MCF 10A (cell line): ENCODE measurements around the gene EPC1. TPM values are rescaled to one million over a fixed set of nuclear protein-coding genes. Genes with fewer than 3 reads are reported as not detected.

Source experiments
- BruUV-seq: library from RNA; stranded (reverse); fragments of 400-500 nt; replicated peaks from 2 replicates; lab custom pipeline; 2021; lab: Mats Ljungman, UMichigan
- CTCF ChIA-PET: fragments of 300-600 bp; sonication (Branson Sonifier 250); formaldehyde crosslinking; extraction: SDS; loops from one replicate; lab custom pipeline; 2021; ENCODE audit warnings: antibody characterized with exemption, inconsistent platforms; lab: Yijun Ruan, JAX
- POLR2A ChIA-PET: fragments of 300-600, 350-650 bp; sonication (Branson Sonifier 250); formaldehyde crosslinking; extraction: SDS; loops from one replicate; lab custom pipeline; 2020; ENCODE audit warnings: antibody characterized with exemption, inconsistent platforms; lab: Yijun Ruan, JAX
- DNase-seq: peaks from one replicate; pipeline ENCODE4 v3.0.0-alpha.2; 2018; ENCODE audit not compliant: unreplicated experiment
- H3K27ac Mint-ChIP-seq: one replicate; pipeline ENCODE4 v1.8.0; 2022; ENCODE audit warnings: mild to moderate bottlenecking, low read depth, mixed read lengths; ENCODE audit not compliant: unreplicated experiment
- H3K27me3 Mint-ChIP-seq: one replicate; pipeline ENCODE4 v1.8.0; 2022; ENCODE audit warnings: mixed read lengths; ENCODE audit not compliant: insufficient read depth, unreplicated experiment
- H3K36me3 Mint-ChIP-seq: one replicate; pipeline ENCODE4 v1.8.0; 2022; ENCODE audit warnings: mild to moderate bottlenecking, moderate library complexity, mixed read lengths; ENCODE audit not compliant: insufficient read depth, unreplicated experiment
- H3K4me1 Mint-ChIP-seq: one replicate; pipeline ENCODE4 v1.8.0; 2022; ENCODE audit warnings: mixed read lengths; ENCODE audit not compliant: insufficient read depth, unreplicated experiment
- H3K4me3 Mint-ChIP-seq: one replicate; pipeline ENCODE4 v1.8.0; 2022; ENCODE audit warnings: mild to moderate bottlenecking, moderate library complexity, mixed read lengths; ENCODE audit not compliant: unreplicated experiment
- H3K9me3 Mint-ChIP-seq: one replicate; pipeline ENCODE4 v1.8.0; 2022; ENCODE audit warnings: mixed read lengths; ENCODE audit not compliant: unreplicated experiment
- CTCF ChIP-seq: fragments of 200-600 bp; IDR thresholded peaks from one replicate; pipeline ENCODE4 v1.8.0; 2022; ENCODE audit warnings: antibody characterized with exemption, mild to moderate bottlenecking; ENCODE audit not compliant: unreplicated experiment
- intact Hi-C: fragments of 100-400 bp; cut with micrococcal nuclease; formaldehyde crosslinking; loops from 2 replicates; pipeline ENCODE4 v1.14.1; 2022
- total RNA-seq: library from RNA; stranded (reverse); gene quantifications from 2 replicates; pipeline ENCODE4 v1.2.3, GENCODE V29; 2022

EPC1 gene
- total RNA-seq, 1 experiment from 2014 or later: 25.5 TPM

- Mint-ChIP-seq H3K4me3 (no peak overlapping the region), H3K27me3 (no peaks in the 10 kb centered on the region), H3K4me1 (peaks cover 9% of the 10 kb centered on the region), H3K9me3 (no peaks in the 10 kb centered on the region), H3K27ac (no peak overlapping the region), H3K36me3 (no peaks in the 10 kb centered on the region)
- intact Hi-C loops: loop anchor here (2.0 to 10.0 kb wide), 2 partner anchors 69 to 627 kb away; partner anchors contain the start of gene CCDC7
- peak; percentile 50 for DNase-seq
- no TSS peak for BruUV-seq
- ChIA-PET CTCF (interaction anchor here (0.7 to 1.4 kb wide), 5 partner anchors 9 to 345 kb away, joined by 3 to 5 read pairs (median 4); partner anchors contain the start of gene CCDC7), POLR2A (interaction anchor here (0.5 to 3.5 kb wide), 21 partner anchors 8 to 1958 kb away, joined by 3 to 34 read pairs (median 3); partner anchors contain the start of gene CCDC7)
- peak; percentile 26 for TF ChIP-seq CTCF
Observed at GRCh38 chr10:32377458-32378259, 30.7 kb upstream of the EPC1 start.

DNA sequence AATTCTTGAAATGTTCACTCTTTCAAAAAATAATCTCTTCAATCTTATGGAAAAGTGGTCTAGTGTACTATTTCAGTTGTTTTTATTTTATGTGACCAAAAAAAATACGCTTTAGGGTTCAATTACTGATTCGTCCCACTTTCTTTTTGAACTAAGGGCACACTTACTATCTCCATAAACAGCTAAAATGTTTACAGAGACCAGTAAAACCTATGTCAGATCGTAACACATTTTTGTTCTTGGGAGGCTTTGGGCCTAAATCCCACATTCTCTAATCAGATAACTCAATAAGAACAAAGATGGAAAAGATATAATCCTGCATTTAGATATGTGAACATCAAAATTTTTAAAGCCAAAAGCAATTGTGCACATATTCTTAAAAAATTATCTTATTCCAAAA is 29.8 kb upstream of the EPC1 start:
- intact Hi-C loops: loop anchor here (10.0 kb wide), 1 partner anchor 628 kb away; no protein-coding TSS in a partner anchor
- BruUV-seq: no TSS peak

DNA sequence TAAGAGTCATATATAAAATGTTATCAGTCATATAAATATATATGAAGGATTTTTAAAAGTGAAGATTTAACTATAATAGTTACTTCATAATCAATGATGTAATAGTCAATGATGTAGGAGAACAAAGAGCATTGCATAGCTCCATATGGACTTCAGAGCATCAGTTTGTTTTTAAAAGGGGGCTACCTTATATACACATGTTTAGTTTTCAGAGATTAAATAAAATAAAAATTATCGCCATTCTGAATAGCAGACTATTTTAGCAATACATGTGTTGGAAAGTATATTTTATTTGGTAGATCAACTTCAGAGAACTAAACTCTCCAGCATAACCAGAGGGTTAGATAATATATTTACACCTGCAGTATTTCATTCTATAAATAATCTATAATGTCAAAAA is 29.1 kb upstream of the EPC1 start:
- CTCF ChIA-PET: interaction anchor here (0.7 to 1.4 kb wide), 3 partner anchors 8 to 43 kb away, joined by 3 to 5 read pairs (median 3); no protein-coding TSS in a partner anchor
- no peak for TF ChIP-seq CTCF
- H3K27ac Mint-ChIP-seq: no peak overlapping the region
- H3K4me3 Mint-ChIP-seq: no peak overlapping the region
- H3K27me3 Mint-ChIP-seq: no peaks in the 10 kb centered on the region
- POLR2A ChIA-PET: interaction anchor here (0.6 to 3.5 kb wide), 4 partner anchors 28 to 702 kb away, joined by 4 to 34 read pairs (median 6); partner anchors contain the start of gene CCDC7
- H3K4me1 Mint-ChIP-seq: peaks cover 15% of the 10 kb centered on the region
- no peak for DNase-seq
- no peaks in the 10 kb centered on the region for H3K9me3 Mint-ChIP-seq
- intact Hi-C loops: loop anchor here (10.0 kb wide), 1 partner anchor 629 kb away; no protein-coding TSS in a partner anchor
- BruUV-seq: no TSS peak
- H3K36me3 Mint-ChIP-seq: no peaks in the 10 kb centered on the region

More for the DNA sequence above, 29.8 kb upstream of the EPC1 start:
- no peak overlapping the region for H3K27ac Mint-ChIP-seq
- no peak for DNase-seq
- peaks cover 15% of the 10 kb centered on the region for H3K4me1 Mint-ChIP-seq
- ChIA-PET CTCF (interaction anchor here (1.4 kb wide), 1 partner anchor 8 kb away, joined by 5 read pairs; no protein-coding TSS in a partner anchor), POLR2A (interaction anchor here (1.3 to 3.5 kb wide), 3 partner anchors 68 to 604 kb away, joined by 3 to 34 read pairs (median 4); partner anchors contain the start of gene CCDC7)
- no peak overlapping the region for H3K4me3 Mint-ChIP-seq
- H3K27me3 Mint-ChIP-seq: no peaks in the 10 kb centered on the region
- no peaks in the 10 kb centered on the region for H3K36me3 Mint-ChIP-seq
- TF ChIP-seq CTCF: no peak
- H3K9me3 Mint-ChIP-seq: no peaks in the 10 kb centered on the region

DNA sequence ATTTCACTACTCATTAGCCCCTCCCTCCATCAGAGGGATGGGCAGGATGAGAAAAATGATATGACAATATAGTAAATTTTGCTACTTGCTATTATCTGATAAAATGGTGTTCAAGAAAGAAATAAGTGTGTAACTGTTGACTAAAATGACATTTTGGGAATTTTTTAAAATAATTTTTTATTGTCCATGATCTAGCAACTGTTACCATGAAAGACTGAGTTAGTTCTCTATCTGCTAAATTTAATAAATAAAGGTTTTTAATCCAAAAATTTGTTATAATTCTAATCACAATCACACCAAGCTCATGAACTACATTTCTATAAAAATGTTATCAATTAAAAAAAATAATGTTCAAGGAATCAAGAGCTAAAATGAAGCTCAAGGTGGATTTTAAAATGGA is 28.7 kb upstream of the EPC1 start:
- peaks cover 15% of the 10 kb centered on the region for H3K4me1 Mint-ChIP-seq
- CTCF ChIA-PET: interaction anchor here (0.7 to 1.0 kb wide), 2 partner anchors 15 to 43 kb away, joined by 3 read pairs; no protein-coding TSS in a partner anchor
- intact Hi-C loops: loop anchor here (10.0 kb wide), 1 partner anchor 629 kb away; no protein-coding TSS in a partner anchor
- no TSS peak for BruUV-seq
- no peak overlapping the region for H3K27ac Mint-ChIP-seq
- no peak for TF ChIP-seq CTCF
- POLR2A ChIA-PET: interaction anchor here (0.6 to 1.7 kb wide), 4 partner anchors 28 to 701 kb away, joined by 3 to 6 read pairs (median 5); partner anchors contain the start of gene CCDC7
- no peak for DNase-seq
- no peaks in the 10 kb centered on the region for H3K9me3 Mint-ChIP-seq
- H3K27me3 Mint-ChIP-seq: no peaks in the 10 kb centered on the region
- H3K4me3 Mint-ChIP-seq: no peak overlapping the region
- H3K36me3 Mint-ChIP-seq: no peaks in the 10 kb centered on the region
